Superior temporal gyrus (tissue), 1 donor: ENCODE results near the gene SOX1.

ENCODE experiments used
- DNase-seq: peaks from one replicate; pipeline ENCODE4 v3.0.0-alpha.2; 2016; ENCODE audit errors: extremely low spot score

The SOX1 gene

DNA sequence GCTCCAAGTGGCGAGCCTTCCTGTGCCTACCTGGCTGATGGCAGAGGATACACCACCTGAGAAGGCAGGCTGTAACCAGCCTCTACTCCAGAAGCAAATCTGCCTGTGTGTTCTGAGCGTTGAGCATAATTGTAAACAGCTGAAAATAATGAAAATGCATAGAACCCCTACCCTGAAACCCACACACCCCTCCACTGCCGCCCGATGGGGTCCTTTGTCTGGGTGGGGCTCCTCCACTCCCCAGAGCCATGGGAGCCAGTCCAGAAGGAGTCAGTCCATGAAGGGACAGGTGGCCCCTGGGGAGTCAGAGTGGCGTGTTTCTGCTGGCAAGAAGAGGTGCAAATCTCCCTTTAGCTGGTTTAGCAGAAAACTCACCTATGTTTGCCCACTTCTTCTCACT is 8.0 kb upstream of the SOX1 start:
- DNase-seq = no peak

DNA sequence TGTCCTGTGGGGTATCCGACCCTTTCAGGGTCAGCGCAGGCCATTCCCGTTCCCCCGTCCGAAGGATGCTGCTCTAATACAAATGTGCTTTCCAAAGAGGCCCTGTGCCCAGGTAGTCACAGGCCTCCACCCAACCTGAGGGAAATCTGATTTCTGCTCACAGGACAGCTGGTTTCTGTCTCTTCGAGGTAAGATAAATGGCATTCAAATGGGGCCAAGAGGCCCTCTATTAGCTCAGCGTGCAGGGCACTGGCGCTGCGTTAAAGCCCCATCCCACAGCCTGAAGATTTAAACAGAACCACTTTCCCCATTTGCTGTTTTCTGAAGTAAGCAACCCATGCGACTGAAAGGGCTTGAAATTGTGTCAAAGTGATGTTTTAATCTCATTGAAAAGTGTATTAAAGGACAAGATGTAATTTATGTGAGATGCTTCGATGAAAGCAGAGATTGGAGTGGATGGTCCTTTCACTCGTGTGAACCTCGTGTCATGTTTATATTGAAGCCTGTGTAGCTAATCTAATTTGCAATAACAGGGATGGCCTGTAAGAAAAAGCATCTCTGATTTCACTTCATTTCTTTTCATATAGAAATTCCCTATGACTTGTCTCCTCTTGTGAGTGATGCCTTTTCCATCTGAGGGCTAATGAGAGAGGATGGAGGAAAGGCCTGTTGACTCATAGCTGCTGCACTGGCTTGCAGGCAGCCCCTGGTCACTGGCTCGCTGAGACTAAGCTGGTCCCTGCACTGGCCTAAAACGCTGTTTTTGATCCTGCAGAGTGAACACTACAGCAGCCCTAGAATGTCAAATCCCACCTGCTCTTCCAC is 7.3 kb upstream of the SOX1 start:
- DNase-seq = no peak

GRCh38 chr13:112060282-112060830 is 6.6 kb upstream of the SOX1 start:
- DNase-seq = no peak

GRCh38 chr13:112060899-112061366 is 6.0 kb upstream of the SOX1 start:
- no peak for DNase-seq

DNA sequence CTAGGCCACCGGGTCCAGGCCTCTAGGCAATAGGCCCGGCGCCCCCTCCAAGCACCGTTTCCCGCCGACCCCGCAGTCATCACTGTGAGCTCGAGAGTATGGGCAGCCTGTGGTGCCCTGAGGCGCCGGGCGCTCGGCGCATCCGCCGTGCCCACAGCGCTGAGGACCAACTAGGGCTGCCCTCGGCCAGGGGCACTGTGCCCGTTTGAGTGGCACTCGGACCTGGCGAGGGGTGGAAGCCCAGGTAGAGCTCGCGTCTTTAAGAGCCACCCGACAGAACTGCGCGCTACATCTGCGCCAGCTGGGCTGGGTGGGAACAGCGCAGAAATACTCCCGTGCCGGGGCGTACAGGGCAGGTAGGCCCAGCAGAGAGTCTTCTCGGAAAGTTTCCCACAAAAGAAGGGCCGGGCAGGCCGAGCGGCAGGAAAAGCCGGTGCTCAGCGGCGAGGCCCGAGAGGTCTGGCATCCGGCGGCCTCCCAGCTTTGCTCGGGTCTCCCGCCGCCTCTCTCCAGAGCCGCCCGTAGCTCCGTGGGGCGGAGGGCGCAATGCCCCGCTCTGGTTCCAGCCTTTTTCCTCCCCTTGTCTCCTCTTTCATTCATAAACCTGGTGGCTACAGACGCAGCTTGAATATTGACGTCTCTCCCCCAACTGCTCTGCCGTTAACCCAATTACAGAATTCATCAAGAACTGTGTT is 5.4 kb upstream of the SOX1 start:
- DNase-seq = no peak

- peak; percentile 9 for DNase-seq
Measured at GRCh38 chr13:112062072-112062567, 4.8 kb upstream of the SOX1 start.

GRCh38 chr13:112062571-112063570 is 4.1 kb upstream of the SOX1 start:
- DNase-seq = no peak

DNA sequence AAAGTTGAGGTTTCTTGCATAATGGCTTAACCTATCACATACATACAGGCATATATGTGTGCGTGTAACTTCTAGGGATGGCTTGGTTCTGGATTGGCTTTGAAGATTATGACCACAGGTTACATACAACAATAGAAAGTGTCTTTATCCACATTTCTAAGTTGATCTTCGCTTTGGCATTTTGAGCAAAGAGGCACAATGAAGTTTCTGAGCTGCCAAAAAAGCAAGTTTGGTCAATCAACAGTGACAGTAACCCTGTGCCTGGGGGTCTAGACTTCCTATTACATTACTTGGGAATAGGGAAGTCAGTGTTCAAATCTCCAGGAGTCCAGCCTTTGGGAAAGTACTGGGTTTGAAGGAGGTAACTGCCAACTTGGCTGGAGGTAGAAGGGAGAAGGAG is 3.1 kb upstream of the SOX1 start:
- DNase-seq = no peak

DNA sequence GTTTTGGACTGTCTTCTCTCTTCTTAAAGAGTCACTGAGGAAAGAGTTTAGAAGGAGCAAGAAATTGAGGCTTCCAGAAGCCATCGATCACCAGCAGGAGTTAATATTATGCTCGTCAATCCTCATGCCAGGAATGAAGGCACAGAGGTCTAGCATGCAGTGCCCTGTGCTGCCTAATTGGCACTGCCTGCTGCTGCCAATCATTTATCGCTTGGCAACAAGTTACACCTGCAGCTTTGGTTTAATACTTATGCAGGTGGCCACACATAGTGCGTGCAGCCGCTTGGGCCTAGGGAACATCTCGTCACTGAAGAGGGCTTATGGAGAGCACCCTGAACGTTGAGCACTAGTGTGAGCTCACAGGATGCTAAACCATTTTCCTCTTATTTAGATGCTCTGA is 2.7 kb upstream of the SOX1 start:
- no peak for DNase-seq

GRCh38 chr13:112065521-112065866 is 1.5 kb upstream of the SOX1 start:
- no peak for DNase-seq

DNA sequence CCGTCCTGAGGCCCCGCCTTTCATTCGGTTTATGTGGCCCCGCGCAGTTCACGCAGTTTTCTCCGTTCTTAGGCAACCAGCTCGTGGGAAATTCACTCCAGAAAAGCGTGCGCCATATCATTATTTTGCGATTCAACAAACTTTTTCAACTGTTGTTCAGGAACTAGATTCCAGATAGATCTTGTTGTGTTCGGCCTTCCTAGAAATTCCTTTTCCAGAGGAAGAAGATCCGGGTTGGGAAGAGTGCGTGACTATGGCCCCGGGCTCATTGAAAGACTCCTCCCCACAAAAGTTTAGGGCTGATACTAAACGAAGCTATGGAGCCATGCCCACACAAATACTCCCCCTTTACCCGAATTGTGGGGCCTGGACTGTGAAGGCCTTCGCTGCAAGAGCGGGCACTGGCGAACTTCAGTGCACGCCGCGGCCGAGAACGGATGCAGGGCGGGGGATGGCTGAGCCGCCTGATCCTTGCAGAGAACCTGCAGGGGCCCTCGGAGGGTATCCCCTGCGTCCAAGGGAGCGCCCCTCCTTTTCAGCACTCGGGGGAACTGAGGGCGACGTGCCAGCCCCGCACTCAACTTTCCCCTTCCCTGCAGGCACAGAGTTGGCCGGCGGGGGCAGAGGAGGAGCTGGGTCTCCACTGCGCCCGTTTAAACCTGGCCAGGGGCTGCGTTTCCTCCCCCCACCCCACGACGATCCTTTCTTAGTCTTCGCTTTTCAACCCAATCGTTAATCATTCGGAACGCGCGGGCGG is 904 bp upstream of the SOX1 start:
- DNase-seq = no peak

GRCh38 chr13:112066624-112067004 is 335 bp upstream of the SOX1 start:
- DNase-seq = peak; percentile 42

DNA sequence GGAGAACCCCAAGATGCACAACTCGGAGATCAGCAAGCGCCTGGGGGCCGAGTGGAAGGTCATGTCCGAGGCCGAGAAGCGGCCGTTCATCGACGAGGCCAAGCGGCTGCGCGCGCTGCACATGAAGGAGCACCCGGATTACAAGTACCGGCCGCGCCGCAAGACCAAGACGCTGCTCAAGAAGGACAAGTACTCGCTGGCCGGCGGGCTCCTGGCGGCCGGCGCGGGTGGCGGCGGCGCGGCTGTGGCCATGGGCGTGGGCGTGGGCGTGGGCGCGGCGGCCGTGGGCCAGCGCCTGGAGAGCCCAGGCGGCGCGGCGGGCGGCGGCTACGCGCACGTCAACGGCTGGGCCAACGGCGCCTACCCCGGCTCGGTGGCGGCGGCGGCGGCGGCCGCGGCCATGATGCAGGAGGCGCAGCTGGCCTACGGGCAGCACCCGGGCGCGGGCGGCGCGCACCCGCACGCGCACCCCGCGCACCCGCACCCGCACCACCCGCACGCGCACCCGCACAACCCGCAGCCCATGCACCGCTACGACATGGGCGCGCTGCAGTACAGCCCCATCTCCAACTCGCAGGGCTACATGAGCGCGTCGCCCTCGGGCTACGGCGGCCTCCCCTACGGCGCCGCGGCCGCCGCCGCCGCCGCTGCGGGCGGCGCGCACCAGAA is 1.1 kb downstream of the SOX1 start:
- no peak for DNase-seq

GRCh38 chr13:112068540-112069060 is 1.7 kb downstream of the SOX1 start:
- DNase-seq = no peak

GRCh38 chr13:112069061-112069844 is 2.3 kb downstream of the SOX1 start:
- DNase-seq = no peak

GRCh38 chr13:112069845-112070251 is 2.9 kb downstream of the SOX1 start:
- DNase-seq = no peak

DNA sequence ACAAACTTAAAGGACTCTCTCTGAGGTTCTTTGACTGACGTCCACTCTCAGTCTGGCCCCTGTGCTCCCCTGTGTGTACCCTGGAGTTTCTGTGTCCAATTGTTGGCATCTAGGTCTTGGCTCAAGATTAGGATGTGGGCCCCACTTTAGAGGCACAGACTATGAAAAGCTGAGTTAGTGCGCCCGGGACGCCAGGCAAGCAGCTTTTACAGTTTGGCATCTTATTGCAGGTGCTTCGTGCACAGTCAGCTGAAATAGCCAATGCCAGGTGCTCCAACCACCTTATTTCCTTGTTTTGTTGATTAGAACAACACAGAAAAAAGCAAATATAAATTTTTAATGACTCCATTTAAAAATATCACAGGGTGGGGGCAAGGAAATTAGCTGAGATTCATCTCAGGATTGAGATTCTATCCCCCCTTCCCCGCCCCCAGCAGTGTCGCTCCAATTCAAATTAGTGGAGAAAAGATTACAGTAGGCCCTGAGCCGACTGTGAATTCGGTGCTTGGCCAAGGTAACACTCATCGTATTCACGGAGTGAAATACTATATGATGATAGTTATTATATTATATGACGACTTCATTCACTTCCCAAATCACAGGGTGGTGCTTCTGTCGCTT is 4.3 kb downstream of the SOX1 start:
- no peak for DNase-seq

GRCh38 chr13:112071723-112072533 is 5.0 kb downstream of the SOX1 start:
- no peak for DNase-seq
